Measurements from ENCODE around the gene LGALS1. TPM values are rescaled to one million over a fixed set of nuclear protein-coding genes. Genes with fewer than 3 reads are reported as not detected.

Gene LGALS1
- total and polyA plus RNA-seq, 9 of the 15 experiments (the other 6 are each of a cell fraction or from before 2014, with no cell fraction given): 160 to 800 (median 330) TPM

DNA sequence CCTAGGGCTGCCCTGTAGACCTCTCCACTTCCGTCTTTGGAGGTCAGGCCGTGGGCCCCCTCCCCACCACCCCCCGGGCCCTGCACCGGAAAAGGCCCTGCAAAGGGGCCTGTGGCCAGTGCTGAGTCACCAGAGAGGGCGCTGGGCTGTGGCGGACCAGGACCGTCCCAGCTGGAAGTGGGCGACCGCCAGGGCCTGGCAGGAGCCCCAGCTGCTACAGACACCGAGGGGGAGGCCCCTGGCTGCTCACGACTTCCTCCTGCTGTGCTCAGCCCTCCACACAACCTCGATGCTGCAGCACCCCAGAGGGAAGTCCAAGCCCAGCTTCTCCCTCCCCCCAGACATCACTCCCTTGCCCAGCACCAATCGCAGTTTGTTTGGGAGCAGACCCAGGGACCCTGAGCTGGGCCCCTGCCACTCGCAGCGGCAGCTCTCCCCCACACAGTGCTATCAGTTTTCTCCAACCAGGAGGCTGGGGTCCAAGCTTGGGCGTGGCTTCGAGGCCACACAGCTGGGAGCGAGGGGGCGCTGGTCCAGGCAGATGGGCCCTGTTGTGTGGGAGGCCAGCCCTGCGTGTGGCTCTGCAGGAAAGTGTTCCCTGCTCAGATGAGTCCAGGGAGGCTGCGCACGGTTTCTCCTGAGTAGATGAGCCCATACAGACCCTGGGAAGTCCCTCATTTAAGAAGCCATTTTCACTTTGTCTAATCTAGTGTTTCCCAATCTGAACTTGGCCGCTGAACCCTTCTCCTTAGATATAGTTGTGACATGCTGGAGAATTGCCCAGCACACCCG is 41.6 kb upstream of the LGALS1 start (continued):
- no peak for TF ChIP-seq STAT5A (IDR thresholded peaks at IDR 0.05; ENCODE audit: borderline replicate concordance, low read length)
- TF ChIP-seq, protein P1, sequence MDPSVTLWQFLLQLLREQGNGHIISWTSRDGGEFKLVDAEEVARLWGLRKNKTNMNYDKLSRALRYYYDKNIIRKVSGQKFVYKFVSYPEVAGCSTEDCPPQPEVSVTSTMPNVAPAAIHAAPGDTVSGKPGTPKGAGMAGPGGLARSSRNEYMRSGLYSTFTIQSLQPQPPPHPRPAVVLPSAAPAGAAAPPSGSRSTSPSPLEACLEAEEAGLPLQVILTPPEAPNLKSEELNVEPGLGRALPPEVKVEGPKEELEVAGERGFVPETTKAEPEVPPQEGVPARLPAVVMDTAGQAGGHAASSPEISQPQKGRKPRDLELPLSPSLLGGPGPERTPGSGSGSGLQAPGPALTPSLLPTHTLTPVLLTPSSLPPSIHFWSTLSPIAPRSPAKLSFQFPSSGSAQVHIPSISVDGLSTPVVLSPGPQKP (CRISPR knock-in tag; IDR thresholded peaks at IDR 0.05): no peak
- TF ChIP-seq YBX1 (IDR thresholded peaks at IDR 0.05): no peak
- no peak for TF ChIP-seq ZBTB40 (IDR thresholded peaks at IDR 0.05)
- no peak for TF ChIP-seq ZBTB40 (CRISPR knock-in tag; IDR thresholded peaks at IDR 0.05)
- TF ChIP-seq HNRNPL (IDR thresholded peaks at IDR 0.05; ENCODE audit: low read depth, low read length): no peak
- TF ChIP-seq MYNN (IDR thresholded peaks at IDR 0.05): peak; percentile 83; the same call in 1 of the 2 replicates
- no peak for TF ChIP-seq MYNN (CRISPR knock-in tag; IDR thresholded peaks at IDR 0.05)
- TF ChIP-seq CTBP1 (IDR thresholded peaks at IDR 0.05; ENCODE audit: borderline replicate concordance): peak; percentile 65; the same call in 1 of the 2 replicates
- TF ChIP-seq BRD9 (IDR thresholded peaks at IDR 0.05; ENCODE audit: low read depth, partially characterized antibody): no peak
- no peak for TF ChIP-seq ESRRB (CRISPR knock-in tag; IDR thresholded peaks at IDR 0.05; ENCODE audit: borderline replicate concordance)
- TF ChIP-seq SRSF7 (optimal IDR thresholded peaks at IDR 0.05; ENCODE audit: low read depth, low read length): no peak
- TF ChIP-seq SMARCB1 (IDR thresholded peaks at IDR 0.05; ENCODE audit: insufficient read length, low read depth): no peak
- TF ChIP-seq ELF2 (CRISPR knock-in tag; IDR thresholded peaks at IDR 0.05): peak; percentile 24; the same call in 1 of the 2 replicates
- TF ChIP-seq CTCFL (IDR thresholded peaks at IDR 0.05; ENCODE audit: borderline replicate concordance, insufficient read depth, low read depth, low read length, poor library complexity, severe bottlenecking): no peak
- peak; percentile 18; the same call in 1 of the 2 replicates for TF ChIP-seq CREM (IDR thresholded peaks at IDR 0.05; ENCODE audit: low read depth)

All from K562 (cell line).